ENCODE data around the gene FAM13A.
"Not testable (repeated sequence)": the region's sequence is repeated elsewhere in the genome, so short reads cannot be mapped to it uniquely, and the experiment has no call there.

GRCh38 chr4:88904240-88904639 lies 152.7 kb downstream of the FAM13A start:
- TF ChIP-seq, protein P1, sequence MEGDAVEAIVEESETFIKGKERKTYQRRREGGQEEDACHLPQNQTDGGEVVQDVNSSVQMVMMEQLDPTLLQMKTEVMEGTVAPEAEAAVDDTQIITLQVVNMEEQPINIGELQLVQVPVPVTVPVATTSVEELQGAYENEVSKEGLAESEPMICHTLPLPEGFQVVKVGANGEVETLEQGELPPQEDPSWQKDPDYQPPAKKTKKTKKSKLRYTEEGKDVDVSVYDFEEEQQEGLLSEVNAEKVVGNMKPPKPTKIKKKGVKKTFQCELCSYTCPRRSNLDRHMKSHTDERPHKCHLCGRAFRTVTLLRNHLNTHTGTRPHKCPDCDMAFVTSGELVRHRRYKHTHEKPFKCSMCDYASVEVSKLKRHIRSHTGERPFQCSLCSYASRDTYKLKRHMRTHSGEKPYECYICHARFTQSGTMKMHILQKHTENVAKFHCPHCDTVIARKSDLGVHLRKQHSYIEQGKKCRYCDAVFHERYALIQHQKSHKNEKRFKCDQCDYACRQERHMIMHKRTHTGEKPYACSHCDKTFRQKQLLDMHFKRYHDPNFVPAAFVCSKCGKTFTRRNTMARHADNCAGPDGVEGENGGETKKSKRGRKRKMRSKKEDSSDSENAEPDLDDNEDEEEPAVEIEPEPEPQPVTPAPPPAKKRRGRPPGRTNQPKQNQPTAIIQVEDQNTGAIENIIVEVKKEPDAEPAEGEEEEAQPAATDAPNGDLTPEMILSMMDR (IDR thresholded peaks at IDR 0.05): not testable (repeated sequence)
- not testable (repeated sequence) for TF ChIP-seq MXI1 (IDR thresholded peaks at IDR 0.05; ENCODE audit: low read depth, low read length); POLR2AphosphoS5 (IDR thresholded peaks at IDR 0.05; ENCODE audit: low read depth, low read length); SIN3A (IDR thresholded peaks at IDR 0.05; ENCODE audit: borderline replicate concordance, low read depth, low read length); RAD21 (IDR thresholded peaks at IDR 0.05; ENCODE audit: low read length); FOXM1 (IDR thresholded peaks at IDR 0.05; ENCODE audit: low read depth); NFIC (IDR thresholded peaks at IDR 0.05; ENCODE audit: borderline replicate concordance); EP300 (IDR thresholded peaks at IDR 0.05; ENCODE audit: borderline replicate concordance in 1 of 2, low read depth in 1 of 2, low read length in 1 of 2); JUND (IDR thresholded peaks at IDR 0.05); FOXJ3 (CRISPR knock-in tag; IDR thresholded peaks at IDR 0.05)
- TF ChIP-seq, protein P2, sequence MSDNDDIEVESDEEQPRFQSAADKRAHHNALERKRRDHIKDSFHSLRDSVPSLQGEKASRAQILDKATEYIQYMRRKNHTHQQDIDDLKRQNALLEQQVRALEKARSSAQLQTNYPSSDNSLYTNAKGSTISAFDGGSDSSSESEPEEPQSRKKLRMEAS (IDR thresholded peaks at IDR 0.05; ENCODE audit: low read depth): not testable (repeated sequence)
- TF ChIP-seq, protein P3, sequence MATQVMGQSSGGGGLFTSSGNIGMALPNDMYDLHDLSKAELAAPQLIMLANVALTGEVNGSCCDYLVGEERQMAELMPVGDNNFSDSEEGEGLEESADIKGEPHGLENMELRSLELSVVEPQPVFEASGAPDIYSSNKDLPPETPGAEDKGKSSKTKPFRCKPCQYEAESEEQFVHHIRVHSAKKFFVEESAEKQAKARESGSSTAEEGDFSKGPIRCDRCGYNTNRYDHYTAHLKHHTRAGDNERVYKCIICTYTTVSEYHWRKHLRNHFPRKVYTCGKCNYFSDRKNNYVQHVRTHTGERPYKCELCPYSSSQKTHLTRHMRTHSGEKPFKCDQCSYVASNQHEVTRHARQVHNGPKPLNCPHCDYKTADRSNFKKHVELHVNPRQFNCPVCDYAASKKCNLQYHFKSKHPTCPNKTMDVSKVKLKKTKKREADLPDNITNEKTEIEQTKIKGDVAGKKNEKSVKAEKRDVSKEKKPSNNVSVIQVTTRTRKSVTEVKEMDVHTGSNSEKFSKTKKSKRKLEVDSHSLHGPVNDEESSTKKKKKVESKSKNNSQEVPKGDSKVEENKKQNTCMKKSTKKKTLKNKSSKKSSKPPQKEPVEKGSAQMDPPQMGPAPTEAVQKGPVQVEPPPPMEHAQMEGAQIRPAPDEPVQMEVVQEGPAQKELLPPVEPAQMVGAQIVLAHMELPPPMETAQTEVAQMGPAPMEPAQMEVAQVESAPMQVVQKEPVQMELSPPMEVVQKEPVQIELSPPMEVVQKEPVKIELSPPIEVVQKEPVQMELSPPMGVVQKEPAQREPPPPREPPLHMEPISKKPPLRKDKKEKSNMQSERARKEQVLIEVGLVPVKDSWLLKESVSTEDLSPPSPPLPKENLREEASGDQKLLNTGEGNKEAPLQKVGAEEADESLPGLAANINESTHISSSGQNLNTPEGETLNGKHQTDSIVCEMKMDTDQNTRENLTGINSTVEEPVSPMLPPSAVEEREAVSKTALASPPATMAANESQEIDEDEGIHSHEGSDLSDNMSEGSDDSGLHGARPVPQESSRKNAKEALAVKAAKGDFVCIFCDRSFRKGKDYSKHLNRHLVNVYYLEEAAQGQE (IDR thresholded peaks at IDR 0.05; ENCODE audit: low read depth, low read length): not testable (repeated sequence)
